ENCODE data around the gene GAMT. TPM values are rescaled to one million over a fixed set of nuclear protein-coding genes. Genes with fewer than 3 reads are reported as not detected.

The GAMT gene
- 52.9 TPM for polyA plus RNA-seq (2013, experiment 1 of 4)
- 56.8 TPM for polyA plus RNA-seq (2013, experiment 2 of 4)
- 38.4 TPM for polyA plus RNA-seq (2013, experiment 3 of 4)
- polyA plus RNA-seq (2013, experiment 4 of 4): 41.1 TPM

GRCh38 chr19:1401138-1401888 is at the start of gene GAMT:
Gene GAMT (minus strand): TSS chr19:1401542. CDS start chr19:1401476, 66 bp downstream.
- Histone ChIP-seq H3K27me3 (ENCODE audit: control insufficient read depth, insufficient read depth, low read length, poor library complexity, severe bottlenecking) (peaks cover 4% of the 10 kb centered on the region), H3K4me1 (ENCODE audit: control insufficient read depth, insufficient read depth, low read length) (peaks cover 4% of the 10 kb centered on the region), H3K36me3 (ENCODE audit: control insufficient read depth, insufficient read depth, low read length) (no peaks in the 10 kb centered on the region), H3K4me3 (ENCODE audit: insufficient read depth, low read depth, low read length) (peak within 1 kb of the TSS; percentile 68), H3K9me3 (ENCODE audit: control insufficient read depth, low read length) (no peaks in the 10 kb centered on the region), H3K27ac (ENCODE audit: insufficient read depth, low read depth, low read length, poor library complexity, severe bottlenecking) (no peak within 1 kb of the TSS)
- 3% methylated on average over 87 of the region's 87 CpGs for WGBS, 2 experiments

- peaks cover 25% of the 10 kb centered on the region for H3K4me1 ChIP-seq (ENCODE audit: control insufficient read depth, insufficient read depth, low read length)
- peaks cover 96% of the 10 kb centered on the region for H3K27me3 ChIP-seq (ENCODE audit: control insufficient read depth, insufficient read depth, low read length, poor library complexity, severe bottlenecking)
These were observed 48.4 kb upstream of the GAMT start, which contains the start of gene APC2 for GRCh38 chr19:1449467-1450442. Gene APC2 (plus strand): TSS chr19:1450121. CDS start chr19:1453002, 2,881 bp downstream.

GRCh38 chr19:1447944-1448343 is 46.6 kb upstream of the GAMT start:
- no peaks in the 10 kb centered on the region for H3K36me3 ChIP-seq (ENCODE audit: control insufficient read depth, insufficient read depth, low read length)
- H3K4me1 ChIP-seq (ENCODE audit: control insufficient read depth, insufficient read depth, low read length): peaks cover 21% of the 10 kb centered on the region
- H3K9me3 ChIP-seq (ENCODE audit: control insufficient read depth, low read length): no peaks in the 10 kb centered on the region
- no peak overlapping the region for H3K27ac ChIP-seq (ENCODE audit: insufficient read depth, low read depth, low read length, poor library complexity, severe bottlenecking)
- peaks cover 84% of the 10 kb centered on the region for H3K27me3 ChIP-seq (ENCODE audit: control insufficient read depth, insufficient read depth, low read length, poor library complexity, severe bottlenecking)
- 84 to 85% methylated on average over 9 of the region's 9 CpGs for WGBS, 2 experiments
- no peak overlapping the region for H3K4me3 ChIP-seq (ENCODE audit: insufficient read depth, low read depth, low read length)

More at GRCh38 chr19:1449467-1450442, 48.4 kb upstream of the GAMT start, which contains the start of gene APC2:
- H3K4me3 ChIP-seq (ENCODE audit: insufficient read depth, low read depth, low read length): peak within 1 kb of the TSS; percentile 30
- 10% methylated on average over 74 of the region's 74 CpGs for WGBS, 2 experiments
- no peak within 1 kb of the TSS for H3K27ac ChIP-seq (ENCODE audit: insufficient read depth, low read depth, low read length, poor library complexity, severe bottlenecking)
- no peaks in the 10 kb centered on the region for H3K36me3 ChIP-seq (ENCODE audit: control insufficient read depth, insufficient read depth, low read length)
- H3K9me3 ChIP-seq (ENCODE audit: control insufficient read depth, low read length): no peaks in the 10 kb centered on the region

GRCh38 chr19:1447504-1447903 is 46.2 kb upstream of the GAMT start:
- Histone ChIP-seq H3K27ac (ENCODE audit: insufficient read depth, low read depth, low read length, poor library complexity, severe bottlenecking) (no peak overlapping the region), H3K36me3 (ENCODE audit: control insufficient read depth, insufficient read depth, low read length) (no peaks in the 10 kb centered on the region), H3K4me3 (ENCODE audit: insufficient read depth, low read depth, low read length) (no peak overlapping the region), H3K4me1 (ENCODE audit: control insufficient read depth, insufficient read depth, low read length) (peaks cover 17% of the 10 kb centered on the region), H3K27me3 (ENCODE audit: control insufficient read depth, insufficient read depth, low read length, poor library complexity, severe bottlenecking) (peaks cover 79% of the 10 kb centered on the region), H3K9me3 (ENCODE audit: control insufficient read depth, low read length) (no peaks in the 10 kb centered on the region)
- 36 to 39% methylated on average over 4 of the region's 4 CpGs for WGBS, 2 experiments

GRCh38 chr19:1446713-1447481 is 45.6 kb upstream of the GAMT start:
- H3K9me3 ChIP-seq (ENCODE audit: control insufficient read depth, low read length): no peaks in the 10 kb centered on the region
- peaks cover 74% of the 10 kb centered on the region for H3K27me3 ChIP-seq (ENCODE audit: control insufficient read depth, insufficient read depth, low read length, poor library complexity, severe bottlenecking)
- H3K36me3 ChIP-seq (ENCODE audit: control insufficient read depth, insufficient read depth, low read length): peaks cover 4% of the 10 kb centered on the region
- H3K4me3 ChIP-seq (ENCODE audit: insufficient read depth, low read depth, low read length): peak overlapping the region; percentile 56
- H3K4me1 ChIP-seq (ENCODE audit: control insufficient read depth, insufficient read depth, low read length): peaks cover 13% of the 10 kb centered on the region
- H3K27ac ChIP-seq (ENCODE audit: insufficient read depth, low read depth, low read length, poor library complexity, severe bottlenecking): no peak overlapping the region
- 6% methylated on average over 63 of the region's 63 CpGs for WGBS, 2 experiments

- WGBS, 2 experiments: 2 to 3% methylated on average over 98 to 99 of the region's 99 CpGs
These were observed 44.8 kb upstream of the GAMT start for GRCh38 chr19:1445932-1446712.

GRCh38 chr19:1445185-1445931 is 44.0 kb upstream of the GAMT start:
- H3K27ac ChIP-seq (ENCODE audit: insufficient read depth, low read depth, low read length, poor library complexity, severe bottlenecking): no peak overlapping the region
- peak overlapping the region; percentile 56 for H3K4me3 ChIP-seq (ENCODE audit: insufficient read depth, low read depth, low read length)
- peaks cover 58% of the 10 kb centered on the region for H3K27me3 ChIP-seq (ENCODE audit: control insufficient read depth, insufficient read depth, low read length, poor library complexity, severe bottlenecking)
- H3K9me3 ChIP-seq (ENCODE audit: control insufficient read depth, low read length): no peaks in the 10 kb centered on the region
- peaks cover 9% of the 10 kb centered on the region for H3K4me1 ChIP-seq (ENCODE audit: control insufficient read depth, insufficient read depth, low read length)
- peaks cover 19% of the 10 kb centered on the region for H3K36me3 ChIP-seq (ENCODE audit: control insufficient read depth, insufficient read depth, low read length)
- WGBS, 2 experiments: 3 to 5% methylated on average over 69 to 70 of the region's 70 CpGs

More at GRCh38 chr19:1445932-1446712, 44.8 kb upstream of the GAMT start:
- Histone ChIP-seq H3K27me3 (ENCODE audit: control insufficient read depth, insufficient read depth, low read length, poor library complexity, severe bottlenecking) (peaks cover 66% of the 10 kb centered on the region), H3K9me3 (ENCODE audit: control insufficient read depth, low read length) (no peaks in the 10 kb centered on the region), H3K36me3 (ENCODE audit: control insufficient read depth, insufficient read depth, low read length) (peaks cover 12% of the 10 kb centered on the region), H3K4me3 (ENCODE audit: insufficient read depth, low read depth, low read length) (peak overlapping the region; percentile 56), H3K4me1 (ENCODE audit: control insufficient read depth, insufficient read depth, low read length) (peaks cover 9% of the 10 kb centered on the region), H3K27ac (ENCODE audit: insufficient read depth, low read depth, low read length, poor library complexity, severe bottlenecking) (peak overlapping the region; percentile 44)

GRCh38 chr19:1441677-1442438 is 40.5 kb upstream of the GAMT start:
- Histone ChIP-seq H3K27ac (ENCODE audit: insufficient read depth, low read depth, low read length, poor library complexity, severe bottlenecking) (no peak overlapping the region), H3K4me3 (ENCODE audit: insufficient read depth, low read depth, low read length) (no peak overlapping the region), H3K9me3 (ENCODE audit: control insufficient read depth, low read length) (no peaks in the 10 kb centered on the region), H3K4me1 (ENCODE audit: control insufficient read depth, insufficient read depth, low read length) (peaks cover 11% of the 10 kb centered on the region), H3K36me3 (ENCODE audit: control insufficient read depth, insufficient read depth, low read length) (peaks cover 23% of the 10 kb centered on the region), H3K27me3 (ENCODE audit: control insufficient read depth, insufficient read depth, low read length, poor library complexity, severe bottlenecking) (peaks cover 24% of the 10 kb centered on the region)
- 95% methylated on average over 25 of the region's 25 CpGs for WGBS, 2 experiments
